GM12878 (cell line): ENCODE measurements around the gene KLHL24. TPM values are rescaled to one million over a fixed set of nuclear protein-coding genes. Genes with fewer than 3 reads are reported as not detected.

ENCODE experiments used
- ATAC-seq: fragments of 200-7000 bp; cut with Tn5 transposase; 3 replicates; pipeline ENCODE4 v1.9.1; 2020; ENCODE audit warnings: mild to moderate bottlenecking, moderate library complexity
- Bru-seq: library from RNA; stranded (reverse); fragments of 400-500 nt; gene quantifications from one replicate; lab custom pipeline; 2021; lab: Mats Ljungman, UMichigan
- BruChase-seq, 2 experiments: library from RNA; stranded (reverse); fragments of 400-500 nt; gene quantifications; one replicate each; lab custom pipeline; 2021; lab: Mats Ljungman, UMichigan
- BruUV-seq: library from RNA; stranded (reverse); fragments of 400-500 nt; replicated peaks from 2 replicates; lab custom pipeline; 2021; lab: Mats Ljungman, UMichigan
- CTCF ChIA-PET: fragments of 300-600 bp; sonication (Branson Sonifier 250); formaldehyde crosslinking; extraction: SDS; loops from one replicate; lab custom pipeline; 2021; ENCODE audit warnings: inconsistent platforms; lab: Yijun Ruan, JAX
- POLR2A ChIA-PET: fragments of 350-600 bp; formaldehyde crosslinking; extraction: SDS; loops from one replicate; lab custom pipeline; 2021; ENCODE audit warnings: inconsistent platforms; lab: Charles Lee
- RAD21 ChIA-PET: fragments of 300-600 bp; sonication (Branson Sonifier 250); formaldehyde crosslinking; loops from one replicate; lab custom pipeline; 2023; ENCODE audit warnings: antibody characterized with exemption; ENCODE audit not compliant: unreplicated experiment; lab: Charles Lee
- SMC1A ChIA-PET: fragments of 300-600 bp; sonication (Branson Sonifier 250); formaldehyde crosslinking; loops from one replicate; lab custom pipeline; 2023; ENCODE audit not compliant: unreplicated experiment, uncharacterized antibody; lab: Charles Lee
- DNase-seq: peaks from one replicate; pipeline ENCODE4 v3.0.0-alpha.2; 2011; ENCODE audit warnings: low read depth, low spot score
- FAIRE-seq: peaks from 3 replicates; lab custom pipeline; 2011; peaks lifted over from hg19 to GRCh38; lab: Jason Lieb, UNC
- H2AFZ ChIP-seq: 2 replicates; pipeline ENCODE4 v1.6.0; 2011; ENCODE audit warnings: low read depth, low read length, control low read depth; ENCODE audit not compliant: control insufficient read depth
- H3K27ac ChIP-seq: 2 replicates; pipeline ENCODE4 v1.5.1; 2011; ENCODE audit warnings: control low read depth; ENCODE audit not compliant: control insufficient read depth, insufficient read depth
- H3K27me3 ChIP-seq, 2 experiments: replicated peaks in 1 of 2; 2 replicates each; pipeline versions ENCODE4 v1.6.0 to v1.6.1; 2011; ENCODE audit warnings: low read length in 1 of 2; ENCODE audit not compliant: control insufficient read depth in 2 of 2, insufficient read depth in 2 of 2
- H3K36me3 ChIP-seq, 2 experiments: 2 replicates each; pipeline ENCODE4 v1.5.1; 2011; ENCODE audit warnings: low read length in 1 of 2; ENCODE audit not compliant: control insufficient read depth in 2 of 2, insufficient read depth in 2 of 2
- H3K4me1 ChIP-seq: 2 replicates; pipeline ENCODE4 v1.6.1; 2011; ENCODE audit warnings: mild to moderate bottlenecking, low read length, moderate library complexity, mixed read lengths; ENCODE audit not compliant: control insufficient read depth, insufficient read depth
- H3K4me2 ChIP-seq: 2 replicates; pipeline ENCODE4 v1.6.0; 2011; ENCODE audit warnings: control low read depth; ENCODE audit not compliant: control insufficient read depth, insufficient read depth
- H3K4me3 ChIP-seq: fragments of 200-600 bp; sonication (generic); 2 replicates; pipeline ENCODE4 v1.5.1; 2016
- H3K79me2 ChIP-seq: 2 replicates; pipeline ENCODE4 v1.6.0; 2011; ENCODE audit warnings: low read length; ENCODE audit not compliant: control insufficient read depth, insufficient read depth
- H3K9ac ChIP-seq: 2 replicates; pipeline ENCODE4 v1.8.0; 2011; ENCODE audit warnings: low read length, control low read depth, mixed read lengths; ENCODE audit not compliant: control insufficient read depth, insufficient read depth
- H3K9me3 ChIP-seq: replicated peaks from 3 replicates; pipeline ENCODE4 v1.5.1; 2011; ENCODE audit warnings: mild to moderate bottlenecking, low read length; ENCODE audit not compliant: control insufficient read depth, insufficient read depth
- H4K20me1 ChIP-seq: 2 replicates; pipeline ENCODE4 v1.6.0; 2011; ENCODE audit not compliant: control insufficient read depth, insufficient read depth
- CREM ChIP-seq: IDR thresholded peaks from 2 replicates; pipeline ENCODE4 v1.6.1; 2014; ENCODE audit warnings: antibody characterized with exemption, low read depth
- KAT2A ChIP-seq: conservative IDR thresholded peaks from 2 replicates; pipeline ENCODE4 v1.6.1; 2011; ENCODE audit warnings: low read depth, low read length; ENCODE audit not compliant: control insufficient read depth
- KDM1A ChIP-seq: fragments of 200-600 bp; sonication (generic); IDR thresholded peaks from 2 replicates; pipeline ENCODE4 v1.6.1; 2016; ENCODE audit warnings: borderline replicate concordance
- LARP7 ChIP-seq: fragments of 450-650 bp; IDR thresholded peaks from 2 replicates; pipeline ENCODE4 v1.6.1; 2017; ENCODE audit warnings: mild to moderate bottlenecking
- MEF2A ChIP-seq: IDR thresholded peaks from 2 replicates; pipeline ENCODE4 v1.6.1; 2011; ENCODE audit warnings: low read depth, mild to moderate bottlenecking, low read length, moderate library complexity; ENCODE audit not compliant: insufficient read depth
- MLLT1 ChIP-seq: fragments of 450-650 bp; IDR thresholded peaks from 2 replicates; pipeline ENCODE4 v1.6.1; 2016; ENCODE audit warnings: mild to moderate bottlenecking
- NRF1 ChIP-seq: conservative IDR thresholded peaks from 2 replicates; pipeline ENCODE4 v1.6.1; 2011; ENCODE audit warnings: mild to moderate bottlenecking, low read depth, low read length, improper control_type of control experiment
- POLR2AphosphoS2 ChIP-seq: IDR thresholded peaks from 2 replicates; pipeline ENCODE4 v1.6.1; 2011; ENCODE audit warnings: low read depth, mild to moderate bottlenecking, low read length, improper control_type of control experiment, moderate library complexity
- RFX5 ChIP-seq: IDR thresholded peaks from 2 replicates; pipeline ENCODE4 v1.6.1; 2011; ENCODE audit warnings: low read depth, low read length, improper control_type of control experiment
- SIN3A ChIP-seq: IDR thresholded peaks from 2 replicates; pipeline ENCODE4 v1.6.1; 2012; ENCODE audit warnings: low read depth, low read length, improper control_type of control experiment
- SMAD5 ChIP-seq: IDR thresholded peaks from 2 replicates; pipeline ENCODE4 v1.6.1; 2016; ENCODE audit warnings: antibody characterized with exemption, low read depth
- SMARCA5 ChIP-seq: fragments of 450-650 bp; IDR thresholded peaks from 2 replicates; pipeline ENCODE4 v1.6.1; 2017; ENCODE audit warnings: mild to moderate bottlenecking
- TBL1XR1 ChIP-seq: IDR thresholded peaks from 2 replicates; pipeline ENCODE4 v1.6.1; 2012; ENCODE audit warnings: low read depth, low read length, improper control_type of control experiment
- ZBTB4 ChIP-seq: fragments of 450-650 bp; formaldehyde crosslinking; IDR thresholded peaks from 2 replicates; pipeline ENCODE4 v1.4.0; 2022; ENCODE audit warnings: mild to moderate bottlenecking, moderate library complexity
- WGBS: methylation state at CpG from one replicate; pipeline ENCODE4 v1.1.6; 2016; ENCODE audit warnings: low lambda C conversion rate; ENCODE audit not compliant: insufficient replicate concordance, insufficient coverage; ENCODE audit errors: missing lambda C conversion rate; 5-methylcytosine and 5-hydroxymethylcytosine counted together
- in situ Hi-C: fragments of 300-500 bp; cut with MboI; formaldehyde crosslinking; loops from 9 replicates; pipeline ENCODE4 v1.14.3; 2018; ENCODE audit warnings: mixed read lengths
- intact Hi-C: fragments of 100-400 bp; cut with micrococcal nuclease; formaldehyde crosslinking; loops from one replicate; pipeline ENCODE4 v1.14.2; 2022; ENCODE audit not compliant: unreplicated experiment
- long read RNA-seq, 2 experiments: library from polyadenylated mRNA; unstranded; transcript quantifications; one replicate each; pipeline ENCODE4 v2.0.0, GENCODE V29; 2019 to 2020
- polyA minus RNA-seq, 3 experiments: library from RNA; depleted of rRNA, polyadenylated mRNA; stranded (reverse); fragments of >200 nt; gene quantifications; 2 replicates each; pipeline ENCODE4 v1.2.3, GENCODE V29; 2011
- polyA plus RNA-seq, 11 experiments: library from polyadenylated mRNA; depleted of rRNA in 4 of 11; unstranded in 6 of 11; stranded (reverse) in 5 of 11; fragments of >200 nt; fragmentation: Nextera tagmentation in 4 of 11; fragmentation: Illumina TruSeq in 1 of 11; extraction: Ambion mirVana in 4 of 11; extraction: Trizol in 1 of 11; gene quantifications; 1 replicate in 1 of 11; 2 replicates in 10 of 11; pipeline versions ENCODE4 v1.2.1 to v1.2.3, GENCODE V29; 2011 to 2016; ENCODE audit warnings: inconsistent platforms in 2 of 11, missing spikeins in 2 of 11, low read depth in 1 of 11
- total RNA-seq, 4 experiments: library from RNA; depleted of rRNA in 3 of 4; stranded (reverse); fragments of >200 nt in 3 of 4; fragmentation: Illumina TruSeq in 1 of 4; extraction: Trizol in 1 of 4; gene quantifications; 2 replicates each; pipeline versions ENCODE4 v1.2.1 to v1.2.3, GENCODE V29; 2013 to 2021

KLHL24 gene
- total RNA-seq (2013; cell fraction: nucleolus; rRNA removed): 90.1 and 94.9 TPM in 2 replicates
- total RNA-seq (2014; rRNA removed): 6.1 and 7.5 TPM in 2 replicates
- 5.8 and 6.8 TPM in 2 replicates for total RNA-seq (2014; rRNA removed; fragmentation: Illumina TruSeq; extraction: Trizol)
- total RNA-seq (2021): 5.8 and 6.7 TPM in 2 replicates
- polyA plus RNA-seq (2011; ENCODE audit: low read depth): 5.3 TPM
- 24.3 and 39.5 TPM in 2 replicates for polyA plus RNA-seq (2011; rRNA removed)
- polyA plus RNA-seq (2011; cell fraction: cytosol; rRNA removed): 10.9 and 24.7 TPM in 2 replicates
- 12.0 and 12.9 TPM in 2 replicates for polyA plus RNA-seq (2011; cell fraction: nucleus; rRNA removed)
- polyA plus RNA-seq (2012): 7.6 and 10.2 TPM in 2 replicates
- polyA plus RNA-seq (2014; fragmentation: Illumina TruSeq; extraction: Trizol): 4.2 and 4.5 TPM in 2 replicates
- polyA plus RNA-seq (2014; fragmentation: Nextera tagmentation; extraction: Ambion mirVana): 1 to 10 TPM in 1 of 2 experiments, under 1 TPM in 1; 0.91 to 1.6 TPM
- polyA plus RNA-seq (2014; rRNA removed): 3.2 and 4.0 TPM in 2 replicates
- 1 to 10 TPM; 4.5 to 6.3 TPM for polyA plus RNA-seq (2016; fragmentation: Nextera tagmentation; extraction: Ambion mirVana)
- polyA minus RNA-seq (2011; rRNA and poly(A)+ RNA removed): 57.8 and 71.9 TPM in 2 replicates
- polyA minus RNA-seq (2011; cell fraction: cytosol; rRNA and poly(A)+ RNA removed): 17.2 and 20.0 TPM in 2 replicates
- polyA minus RNA-seq (2011; cell fraction: nucleus; rRNA and poly(A)+ RNA removed): 14.6 and 17.7 TPM in 2 replicates
- percentile 89 among the genes with signal in this experiment for Bru-seq, nascent RNA
- percentile 78 among the genes with signal in this experiment for BruChase-seq, experiment 1, labeled RNA remaining after a 6-hour chase
- percentile 92 among the genes with signal in this experiment for BruChase-seq, experiment 2, labeled RNA remaining after a 2-hour chase
- long read RNA-seq, experiment 1: 0 reads
- long read RNA-seq, experiment 2, full-length matches to known transcripts: 14 of 37 reads
- long read RNA-seq, experiment 2, partial matches to known transcripts: 8 of 37 reads
- long read RNA-seq, experiment 2, other reads (novel, unspliced or antisense): 15 of 37 reads

- RAD21 ChIA-PET: interaction anchor here (0.9 to 3.9 kb wide), 14 partner anchors 12 to 119 kb away, joined by 3 to 30 read pairs (median 5); partner anchors contain the start of gene YEATS2
- 2% methylated on average over 70 of the region's 76 CpGs for WGBS
- Histone ChIP-seq H3K9ac (peak within 1 kb of the TSS; percentile 43), H3K4me3 (peak within 1 kb of the TSS; percentile 80), H3K27ac (peak within 1 kb of the TSS; percentile 77), H3K4me2 (peak within 1 kb of the TSS; percentile 97), H2AFZ (peak within 1 kb of the TSS; percentile 97), H3K9me3 (no peaks in the 10 kb centered on the region), H3K4me1 (peaks cover 19% of the 10 kb centered on the region; the same call in 1 of the 2 replicates), H4K20me1 (no peaks in the 10 kb centered on the region), H3K79me2 (no peaks in the 10 kb centered on the region), H3K36me3 (no peaks in the 10 kb centered on the region), H3K27me3 (no peaks in the 10 kb centered on the region; a peak in 1 of 4 replicates)
- FAIRE-seq: peak; percentile 86
- ATAC-seq: peak; percentile 91
- no TSS peak for BruUV-seq
- DNase-seq: peak; percentile 60
- intact Hi-C loops (loop anchor here (1.0 to 5.0 kb wide), 5 partner anchors 43 to 167 kb away; no protein-coding TSS in a partner anchor), in situ Hi-C loops (no loop called here)
- POLR2A ChIA-PET: interaction anchor here (0.7 to 4.3 kb wide), 8 partner anchors 44 to 119 kb away, joined by 3 to 35 read pairs (median 6); partner anchors contain the start of gene YEATS2
- CTCF ChIA-PET: interaction anchor here (1.0 to 2.5 kb wide), 6 partner anchors 9 to 165 kb away, joined by 3 to 16 read pairs (median 3); no protein-coding TSS in a partner anchor
- SMC1A ChIA-PET: interaction anchor here (0.8 to 4.1 kb wide), 23 partner anchors 9 to 166 kb away, joined by 3 to 20 read pairs (median 4); partner anchors contain the start of genes KLHL6 and YEATS2
- no peak for TF ChIP-seq SMARCA5
- no peak for TF ChIP-seq ZBTB4 (CRISPR knock-in tag)
- 0 out of 2 replicates have a peak, but pooled peaks have one; percentile 14 for TF ChIP-seq NRF1
- no peak for TF ChIP-seq KAT2A
- TF ChIP-seq MLLT1: no peak; the same call in 1 of the 2 replicates
- TF ChIP-seq RFX5: peak; percentile 37; the same call in 1 of the 2 replicates
- TF ChIP-seq TBL1XR1: 0 out of 2 replicates have a peak, but pooled peaks have one; percentile 22
- peak; percentile 27 for TF ChIP-seq LARP7
- peak; percentile 73; the same call in 1 of the 2 replicates for TF ChIP-seq POLR2AphosphoS2
- no peak for TF ChIP-seq KDM1A
- TF ChIP-seq CREM: peak; percentile 72; the same call in 1 of the 2 replicates
- no peak for TF ChIP-seq SMAD5
- TF ChIP-seq MEF2A: no peak
- TF ChIP-seq SIN3A: peak; percentile 84
These were observed at the start of gene KLHL24 for GRCh38 chr3:183635431-183636220. TSS of gene KLHL24 (plus strand) at chr3:183635623. CDS start at chr3:183650357, 14,734 bp downstream.
